HepG2 (cell line): ENCODE results near the gene PRDX3.

ENCODE experiments used
- CREB1 ChIP-seq, 2 experiments: fragments of 450-650 bp in 1 of 2; IDR thresholded peaks; 2 replicates each; pipeline ENCODE4 v1.6.1; 2016 to 2017; ENCODE audit warnings: control low read depth in 1 of 2, mild to moderate bottlenecking in 1 of 2, missing compliant biosample characterization in 1 of 2, missing genetic modification characterization in 1 of 2
- CTCF ChIP-seq: sonication (generic); formaldehyde crosslinking; IDR thresholded peaks from 2 replicates; pipeline ENCODE4 v1.5.0; 2020; ENCODE audit warnings: mild to moderate bottlenecking, missing genetic modification reagents, moderate library complexity
- JUN ChIP-seq: sonication (generic); formaldehyde crosslinking; IDR thresholded peaks from 2 replicates; pipeline ENCODE4 v1.4.0; 2020; ENCODE audit warnings: mild to moderate bottlenecking, missing genetic modification reagents
- MEF2D ChIP-seq: sonication (generic); formaldehyde crosslinking; IDR thresholded peaks from 2 replicates; pipeline ENCODE4 v1.5.1; 2020; ENCODE audit warnings: mild to moderate bottlenecking, missing genetic modification reagents
- RFX5 ChIP-seq: IDR thresholded peaks from 2 replicates; pipeline ENCODE4 v1.6.1; 2011; ENCODE audit warnings: low read depth, low read length, improper control_type of control experiment
- YY1 ChIP-seq: IDR thresholded peaks from 2 replicates; pipeline ENCODE4 v1.6.1; 2011; ENCODE audit warnings: low read length, low read depth, moderate library complexity, mild to moderate bottlenecking; ENCODE audit not compliant: insufficient read depth, insufficient replicate concordance
- ZBTB2 ChIP-seq: sonication (generic); formaldehyde crosslinking; IDR thresholded peaks from 2 replicates; pipeline ENCODE4 v1.8.0; 2022; ENCODE audit warnings: low read depth, missing genetic modification reagents
- ZNF710 ChIP-seq: sonication (generic); formaldehyde crosslinking; IDR thresholded peaks from 2 replicates; pipeline ENCODE4 v1.5.0; 2020; ENCODE audit warnings: mild to moderate bottlenecking, missing genetic modification reagents, borderline replicate concordance
- ZNF776 ChIP-seq: sonication (generic); formaldehyde crosslinking; IDR thresholded peaks from 2 replicates; pipeline ENCODE4 v1.4.0; 2020; ENCODE audit warnings: mild to moderate bottlenecking, missing genetic modification reagents

GRCh38 chr10:119167041-119167440 lies 11.6 kb downstream of the PRDX3 start:
- TF ChIP-seq CTCF (CRISPR knock-in tag), result no peak
- TF ChIP-seq ZBTB2 (CRISPR knock-in tag), result no peak
- TF ChIP-seq MEF2D (CRISPR knock-in tag), result no peak
- TF ChIP-seq ZNF710 (CRISPR knock-in tag), result no peak
- no peak for TF ChIP-seq CREB1 (IDR thresholded peaks at IDR 0.05)
- TF ChIP-seq CREB1 (CRISPR knock-in tag; IDR thresholded peaks at IDR 0.05), result no peak
- TF ChIP-seq JUN (CRISPR knock-in tag), result no peak
- TF ChIP-seq ZNF776, result no peak
- TF ChIP-seq RFX5, result no peak
- no peak for TF ChIP-seq YY1
